ENCODE results near the gene HMG20A.

Gene HMG20A

DNA sequence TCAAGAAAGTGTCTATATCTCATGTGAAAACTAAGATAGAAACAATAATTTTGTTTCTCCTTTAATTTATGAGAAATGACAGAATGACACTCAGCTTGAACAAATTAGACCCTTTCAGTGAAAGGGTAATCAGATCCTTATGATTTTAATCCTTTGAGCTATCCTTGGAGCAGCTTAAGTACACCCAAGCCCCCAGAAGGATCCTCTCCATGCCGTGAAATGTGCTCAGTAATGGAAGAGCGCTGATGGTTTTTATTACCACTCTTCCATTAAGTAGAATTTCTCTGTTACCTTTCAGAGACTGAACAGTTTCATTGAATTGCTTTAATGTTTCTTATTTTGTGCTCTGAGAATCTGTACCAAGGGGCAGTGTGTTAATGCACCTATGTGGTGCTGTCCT, 54.3 kb downstream of the HMG20A start:
- no peak for DNase-seq (ENCODE audit: low read depth in 2 of 3, low spot score in 1 of 3)

DNA sequence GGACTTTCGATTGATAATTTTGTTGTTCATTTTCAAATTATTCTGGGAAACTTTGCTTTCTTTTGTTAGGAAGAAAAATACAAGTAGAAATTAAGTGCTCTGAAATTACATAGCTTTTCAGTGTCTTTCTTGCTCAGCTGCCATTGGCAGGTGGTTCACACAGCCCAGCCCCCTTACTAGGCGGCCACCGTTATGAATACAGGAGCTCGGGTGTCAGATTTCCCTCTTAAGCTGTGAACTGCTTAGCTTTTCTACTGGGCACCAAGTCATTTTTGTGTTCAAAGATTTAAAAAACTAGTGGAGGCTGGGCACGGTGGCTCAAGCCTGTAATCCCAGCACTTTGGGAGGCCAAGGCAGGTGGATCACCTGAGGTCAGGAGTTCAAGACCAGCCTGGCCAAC, 55.2 kb downstream of the HMG20A start:
- no peak for DNase-seq (ENCODE audit: low read depth in 2 of 3, low spot score in 1 of 3)

DNA sequence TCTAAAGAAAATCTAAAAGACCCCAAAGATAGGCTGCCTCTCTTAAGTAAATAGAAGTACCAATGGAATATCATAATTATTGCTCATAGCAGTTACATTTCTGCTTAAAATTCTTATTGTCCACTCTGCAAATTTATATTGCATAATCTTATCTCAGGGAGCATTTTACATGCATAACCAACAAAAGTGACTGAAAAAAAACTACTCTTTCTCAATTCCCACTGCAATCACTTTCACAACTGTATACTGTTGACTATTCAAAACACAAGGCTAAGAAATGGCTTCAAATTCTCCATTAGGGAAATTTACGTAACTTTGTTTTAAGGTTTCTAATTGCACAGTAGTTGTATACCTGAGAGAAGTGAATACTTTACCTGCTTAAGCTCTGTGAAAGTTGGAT, 56.3 kb downstream of the HMG20A start:
- no peak for DNase-seq (ENCODE audit: low read depth in 2 of 3, low spot score in 1 of 3)

DNA sequence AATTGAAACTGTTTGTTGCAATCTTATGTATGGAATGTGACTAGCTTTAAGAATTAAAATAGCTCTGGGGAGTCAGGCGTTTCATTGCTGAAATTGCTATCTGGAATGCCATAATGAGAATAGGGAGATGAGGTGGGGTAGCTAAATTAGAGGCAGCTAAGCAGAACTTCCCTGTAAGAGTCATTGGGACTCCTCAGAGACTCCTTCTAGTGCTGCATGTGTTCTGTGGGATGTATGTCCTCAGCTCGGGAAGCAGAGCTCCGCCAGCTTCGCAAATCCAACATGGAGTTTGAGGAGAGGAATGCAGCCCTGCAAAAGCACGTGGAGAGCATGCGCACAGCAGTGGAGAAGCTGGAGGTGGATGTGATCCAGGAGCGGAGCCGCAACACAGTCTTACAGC, 57.4 kb downstream of the HMG20A start:
- no peak for DNase-seq (ENCODE audit: low read depth in 2 of 3, low spot score in 1 of 3)

DNA sequence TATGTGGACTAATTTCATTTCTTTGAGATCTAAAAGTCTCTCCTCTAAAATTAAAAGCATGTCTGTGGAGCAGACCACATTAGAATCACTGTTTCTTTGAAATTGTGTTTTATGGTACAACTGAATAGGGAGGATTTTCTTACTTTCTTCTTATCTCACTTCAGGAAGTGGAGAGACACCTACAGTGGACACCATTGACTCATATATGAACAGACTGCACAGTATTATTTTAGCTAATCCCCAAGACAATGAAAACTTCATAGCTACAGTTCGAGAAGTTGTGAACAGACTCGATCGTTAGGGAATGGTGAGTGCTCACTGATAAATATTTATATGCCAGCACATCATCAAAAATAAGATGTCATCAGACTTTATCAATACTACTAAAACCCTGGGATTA, 58.3 kb downstream of the HMG20A start:
- no peak for DNase-seq (ENCODE audit: low read depth in 2 of 3, low spot score in 1 of 3)

DNA sequence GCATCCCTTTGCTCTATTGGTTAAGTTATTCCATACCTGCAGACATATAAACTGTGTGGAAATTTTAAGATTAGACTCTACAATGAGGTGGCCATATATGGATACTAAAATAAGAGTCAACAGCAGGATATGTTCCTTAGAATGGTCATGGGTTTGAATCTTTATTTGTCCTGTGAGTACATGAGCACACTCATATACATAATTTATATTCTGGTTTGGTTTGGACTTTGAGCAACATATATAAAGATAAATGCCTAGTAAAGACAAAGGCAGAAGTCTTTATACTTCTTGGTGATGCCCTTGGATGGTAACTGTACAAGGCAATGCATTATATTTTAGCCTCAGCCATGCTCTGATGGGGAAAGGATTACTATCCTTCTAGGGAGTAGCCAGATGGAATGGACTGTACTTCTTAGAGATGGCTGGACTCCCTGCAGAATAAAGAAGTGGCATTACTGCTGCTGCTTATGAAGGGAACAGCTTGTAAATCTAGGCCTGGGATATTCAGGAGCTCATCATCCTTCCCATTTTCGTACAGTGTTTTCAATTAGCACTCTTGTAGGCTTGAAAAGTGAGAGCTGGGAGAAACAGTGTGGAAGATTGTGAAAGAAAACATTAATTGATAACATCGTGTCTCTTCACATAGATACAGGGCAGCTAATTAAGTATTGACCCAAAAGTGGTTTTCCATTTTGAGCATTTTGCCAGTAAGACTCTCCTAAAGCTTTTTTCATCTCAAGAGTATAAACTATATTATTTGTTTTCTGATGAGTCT, 60.4 kb downstream of the HMG20A start:
- DNase-seq (ENCODE audit: low read depth in 2 of 3, low spot score in 1 of 3), result no peak

DNA sequence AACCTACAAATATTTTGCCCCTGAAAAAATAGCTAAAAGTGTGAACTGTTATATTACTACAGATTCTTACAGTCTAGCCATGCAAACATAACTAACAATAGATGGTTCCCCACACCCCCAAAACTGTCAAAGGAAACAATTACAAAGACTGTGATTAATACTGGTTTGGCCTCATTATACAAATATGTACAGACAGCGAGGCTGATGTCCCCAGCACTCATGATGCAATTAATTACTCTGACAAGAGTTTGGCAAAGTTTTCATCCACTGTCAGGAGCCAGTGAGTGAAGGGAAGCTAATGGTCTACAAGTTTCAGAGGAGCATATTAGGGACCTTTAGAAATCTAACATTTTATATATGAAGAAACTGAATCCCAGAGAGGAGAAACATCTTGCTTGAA, 61.0 kb downstream of the HMG20A start:
- DNase-seq (ENCODE audit: low read depth in 2 of 3, low spot score in 1 of 3), result no peak

DNA sequence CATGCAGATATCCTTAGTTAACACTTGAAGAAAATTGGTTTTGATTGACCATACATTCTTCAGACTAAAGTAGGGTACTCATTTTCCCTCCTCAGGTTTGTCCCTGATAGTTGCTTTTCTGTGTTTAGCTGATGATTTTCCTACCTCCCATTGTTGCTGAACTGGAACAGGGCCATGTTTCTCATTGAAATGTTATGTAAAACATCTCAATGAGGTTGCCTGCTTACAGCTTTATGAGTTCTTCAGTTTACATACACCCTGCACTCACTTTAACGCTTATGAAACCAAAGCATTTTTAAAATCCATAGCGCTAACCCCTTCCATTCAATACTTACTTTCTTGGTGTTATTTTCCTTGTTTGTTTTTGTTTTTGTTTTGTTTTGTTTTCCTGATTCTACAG, 61.9 kb downstream of the HMG20A start:
- no peak for DNase-seq (ENCODE audit: low read depth in 2 of 3, low spot score in 1 of 3)

DNA sequence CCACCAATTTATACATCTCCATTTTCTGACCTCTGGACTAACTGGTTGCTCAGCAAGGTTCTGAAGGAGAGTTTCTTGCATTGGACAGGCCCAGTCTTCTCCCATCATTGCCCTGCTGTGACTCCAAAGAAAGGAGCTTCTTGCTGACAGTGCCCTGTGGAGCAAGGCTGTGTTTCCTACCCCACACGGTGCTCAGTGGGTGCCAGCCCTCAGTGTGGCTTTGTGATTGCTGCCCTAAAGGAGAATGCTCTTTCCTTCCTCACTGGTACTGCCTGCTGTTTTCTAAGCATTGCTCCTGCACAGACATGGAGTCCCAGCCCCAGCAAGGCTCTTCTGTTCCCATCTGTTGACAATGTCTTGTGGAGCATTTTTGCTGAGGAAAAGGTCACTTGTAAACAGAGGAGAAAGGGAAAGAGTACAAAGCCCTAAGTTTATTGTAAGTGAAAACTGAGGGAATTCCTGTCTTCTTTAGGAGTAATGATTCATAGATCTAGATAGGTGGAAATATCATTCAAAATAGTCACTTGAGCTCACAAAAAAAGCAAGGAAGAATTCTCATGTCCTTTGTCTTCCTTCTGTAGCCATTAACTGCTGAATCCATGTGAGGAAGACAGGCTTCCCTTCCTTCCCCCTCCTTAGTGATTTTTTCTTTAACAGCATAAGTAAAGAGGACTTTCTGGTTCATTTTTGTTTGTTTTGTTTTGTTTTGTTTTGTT, 62.9 kb downstream of the HMG20A start:
- DNase-seq (ENCODE audit: low read depth in 2 of 3, low spot score in 1 of 3), result no peak

DNA sequence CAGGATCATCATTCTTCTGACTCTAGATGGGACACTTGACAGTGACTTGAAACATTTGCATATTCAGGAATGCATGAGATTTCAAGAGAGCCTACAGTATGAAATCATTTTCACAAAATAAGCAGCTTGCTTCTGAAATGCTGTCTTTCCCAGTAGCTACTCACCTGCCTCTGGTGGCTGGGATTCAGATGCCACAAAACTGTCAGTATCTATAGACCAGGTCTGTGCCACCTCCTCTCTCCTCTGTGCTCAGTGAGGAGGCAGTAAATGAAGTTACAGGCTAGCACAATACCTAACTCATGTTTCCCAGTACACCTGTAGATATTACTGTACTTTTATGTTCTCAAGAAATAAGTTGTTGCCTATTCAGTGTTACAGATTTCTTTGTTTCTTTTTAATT, 64.3 kb downstream of the HMG20A start:
- no peak for DNase-seq (ENCODE audit: low read depth in 2 of 3, low spot score in 1 of 3)

DNA sequence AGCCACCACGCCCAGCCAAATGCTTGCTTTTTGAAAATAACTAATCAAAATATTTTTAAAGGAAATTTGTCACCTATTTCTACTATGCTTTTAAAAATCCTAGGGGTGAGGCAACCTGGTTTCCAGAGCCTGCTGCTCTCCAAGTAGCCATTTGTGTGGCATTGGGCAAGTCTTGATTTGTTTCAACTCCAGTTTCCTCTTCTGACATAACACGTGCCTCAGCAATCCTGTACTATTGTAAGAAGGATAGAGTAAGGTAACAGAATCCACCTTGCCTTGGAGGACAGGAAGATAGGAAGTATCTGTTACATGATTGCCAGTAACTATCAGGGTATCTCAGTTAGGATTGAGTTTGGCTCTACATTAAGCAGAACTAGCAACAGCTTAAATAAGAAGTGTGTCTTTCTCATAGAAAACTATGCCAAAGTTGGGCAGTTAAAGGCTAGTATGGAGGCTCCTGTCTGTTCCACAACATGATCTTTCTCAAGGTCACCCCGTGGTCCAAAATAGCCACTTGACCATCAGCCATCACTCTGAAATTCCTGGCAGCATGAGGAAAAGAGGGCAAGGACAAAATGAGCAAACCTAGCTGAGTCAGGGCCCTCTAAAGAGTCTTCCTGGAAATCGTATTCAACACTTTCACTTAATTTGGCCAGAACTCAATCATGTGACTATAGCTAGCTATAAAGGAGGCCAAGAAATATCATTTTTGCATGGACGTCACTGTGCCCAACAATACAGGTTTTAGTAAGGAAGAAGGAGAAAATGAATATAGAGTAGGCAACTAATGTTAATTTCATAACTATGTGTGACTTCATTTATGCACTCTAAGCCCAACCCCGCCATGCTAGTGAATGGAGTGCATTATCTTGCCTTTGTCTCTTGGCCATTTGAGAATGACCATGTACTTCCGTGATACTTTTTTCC, 66.1 kb downstream of the HMG20A start:
- no peak for DNase-seq (ENCODE audit: low read depth in 2 of 3, low spot score in 1 of 3)

DNA sequence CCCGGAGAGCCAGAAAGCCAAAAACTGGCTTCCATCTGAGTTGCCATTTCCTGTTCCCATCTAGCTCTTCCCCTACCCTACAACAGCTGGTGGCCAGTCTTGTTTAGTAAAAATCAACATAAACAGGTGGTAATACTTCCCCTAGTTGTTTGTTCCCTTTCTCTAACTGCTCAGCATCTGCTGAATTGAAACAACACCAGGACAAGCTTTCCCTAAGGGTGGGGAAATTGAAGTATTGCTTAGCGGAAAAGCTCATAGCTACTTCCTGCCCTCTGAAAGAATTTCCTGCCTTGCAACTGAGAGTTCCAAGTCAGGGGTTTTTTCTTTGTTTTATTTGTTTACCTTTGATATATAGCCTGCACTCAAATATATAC, 66.8 kb downstream of the HMG20A start:
- DNase-seq (ENCODE audit: low read depth in 2 of 3, low spot score in 1 of 3), result no peak

DNA sequence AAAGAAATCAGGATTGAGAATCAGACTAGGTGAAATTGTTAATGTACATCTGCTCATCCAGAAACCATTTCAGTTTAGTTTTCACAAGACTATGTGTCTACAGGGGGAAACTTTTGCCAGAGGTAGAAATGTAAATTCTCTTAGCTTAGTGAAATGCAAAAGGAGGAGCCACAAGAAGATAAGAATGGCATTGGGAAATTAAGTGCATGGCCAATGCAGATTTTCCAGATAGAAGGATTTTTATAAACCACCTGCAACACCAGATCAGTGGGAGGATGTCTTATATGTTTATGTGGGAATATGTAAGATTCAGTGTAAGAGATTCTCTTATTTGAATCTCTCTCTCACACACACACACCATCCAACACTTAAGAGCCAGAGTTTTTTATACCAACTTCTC, 67.2 kb downstream of the HMG20A start:
- no peak for DNase-seq (ENCODE audit: low read depth in 2 of 3, low spot score in 1 of 3)

DNA sequence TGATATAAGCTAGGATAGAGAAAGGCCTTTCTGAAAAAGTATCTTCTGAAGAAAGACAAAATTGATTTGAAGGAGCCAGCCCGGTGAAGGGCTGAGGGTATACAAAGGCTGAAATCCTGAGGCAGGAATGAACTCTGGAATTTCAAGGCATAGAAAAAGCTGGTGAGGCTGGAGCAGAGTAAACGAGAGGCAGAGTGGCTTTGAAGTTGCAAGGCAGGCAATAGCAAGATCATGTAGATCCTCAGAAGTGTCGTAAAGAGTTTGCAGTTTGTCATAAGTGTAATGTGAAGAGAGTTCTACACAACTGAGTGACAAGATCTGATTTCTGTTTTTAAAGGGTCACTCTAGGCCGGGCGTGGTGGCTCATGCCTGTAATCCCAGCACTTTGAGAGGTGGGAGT, 69.0 kb downstream of the HMG20A start:
- DNase-seq (ENCODE audit: low read depth in 2 of 3, low spot score in 1 of 3), result no peak

DNA sequence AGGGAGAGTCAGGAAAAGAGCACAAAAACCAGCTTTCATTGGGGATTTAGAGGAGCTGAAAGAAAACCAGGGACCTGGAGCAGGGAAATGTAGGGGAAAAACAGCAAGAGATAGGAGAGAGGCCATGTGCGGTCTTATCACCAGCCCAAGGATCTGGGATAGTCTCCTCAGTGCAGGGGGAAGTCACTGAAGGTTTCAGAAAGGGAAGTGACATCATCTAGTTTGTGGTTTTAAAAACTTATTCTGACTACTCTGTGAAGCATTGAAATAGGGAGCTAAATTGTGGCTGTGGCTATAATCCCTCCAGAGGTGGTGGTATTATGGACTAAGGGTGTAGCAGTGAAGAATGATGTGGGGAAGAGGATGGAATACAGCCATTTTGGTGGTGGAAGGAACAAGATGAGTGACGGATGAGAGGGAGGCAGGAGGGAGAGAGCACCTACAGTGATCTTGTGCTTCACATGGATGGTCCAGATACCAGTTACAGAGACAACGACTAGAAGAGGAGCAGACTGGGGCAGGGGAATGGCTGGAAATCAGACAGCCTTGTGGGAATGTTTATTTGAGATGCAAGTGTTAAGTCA, 72.7 kb downstream of the HMG20A start:
- no peak for DNase-seq (ENCODE audit: low read depth in 2 of 3, low spot score in 1 of 3)

DNA sequence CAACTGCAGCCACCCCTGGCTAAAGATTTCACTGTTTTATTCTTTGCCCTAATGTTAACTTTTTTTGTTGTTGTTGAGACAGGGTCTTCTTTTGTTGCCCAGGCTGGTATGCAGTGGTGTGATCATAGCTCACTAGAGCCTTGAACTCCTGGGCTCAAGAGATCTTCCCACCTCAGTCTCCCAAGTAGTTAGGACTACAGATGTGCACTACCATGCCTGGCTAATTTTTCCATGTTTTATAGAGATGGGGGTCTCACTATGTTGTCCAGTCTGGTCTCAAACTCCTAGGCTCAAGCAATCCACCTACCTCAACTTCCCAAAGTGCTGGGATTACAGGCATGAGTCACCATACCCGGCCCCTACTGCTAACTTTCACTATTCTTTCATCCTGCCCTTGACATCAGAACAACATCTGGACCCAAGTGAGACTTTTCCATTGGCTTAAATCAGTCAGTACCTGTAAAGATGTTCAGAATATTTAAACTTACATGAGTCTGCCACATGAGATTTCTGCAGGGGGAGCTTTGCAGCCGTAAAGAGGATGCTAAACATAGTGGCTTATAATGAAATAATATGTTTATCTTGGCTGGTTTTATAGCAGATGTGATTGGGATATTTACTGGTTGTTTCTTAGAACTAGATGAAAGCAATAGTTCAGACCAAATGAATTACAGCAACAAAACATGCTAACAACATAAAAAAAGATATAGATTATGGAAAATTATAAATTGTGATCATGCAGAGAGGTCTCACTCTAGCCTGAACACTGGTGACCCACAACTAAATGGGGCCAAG, 73.6 kb downstream of the HMG20A start:
- DNase-seq (ENCODE audit: low read depth in 2 of 3, low spot score in 1 of 3), result no peak

DNA sequence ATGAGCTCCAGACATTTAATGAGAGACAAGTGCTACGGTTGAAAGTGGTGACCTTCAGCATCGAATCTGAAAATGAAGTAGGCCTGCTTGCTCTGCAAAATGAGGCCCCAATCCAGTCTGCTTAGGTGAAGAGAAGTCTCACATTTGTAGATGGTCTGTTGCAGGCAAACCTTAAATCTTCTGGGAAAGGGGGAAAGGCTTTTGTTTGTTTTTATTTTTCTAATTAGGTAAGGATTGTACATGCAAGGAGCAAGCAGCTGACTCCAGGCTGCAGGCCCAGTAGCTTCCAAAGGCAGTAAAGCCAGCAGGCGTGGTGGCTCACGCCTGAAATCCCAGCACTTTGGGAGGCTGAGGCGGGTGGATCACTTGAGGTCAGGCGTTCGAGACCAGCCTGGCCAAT, 74.3 kb downstream of the HMG20A start:
- no peak for DNase-seq (ENCODE audit: low read depth in 2 of 3, low spot score in 1 of 3)

DNA sequence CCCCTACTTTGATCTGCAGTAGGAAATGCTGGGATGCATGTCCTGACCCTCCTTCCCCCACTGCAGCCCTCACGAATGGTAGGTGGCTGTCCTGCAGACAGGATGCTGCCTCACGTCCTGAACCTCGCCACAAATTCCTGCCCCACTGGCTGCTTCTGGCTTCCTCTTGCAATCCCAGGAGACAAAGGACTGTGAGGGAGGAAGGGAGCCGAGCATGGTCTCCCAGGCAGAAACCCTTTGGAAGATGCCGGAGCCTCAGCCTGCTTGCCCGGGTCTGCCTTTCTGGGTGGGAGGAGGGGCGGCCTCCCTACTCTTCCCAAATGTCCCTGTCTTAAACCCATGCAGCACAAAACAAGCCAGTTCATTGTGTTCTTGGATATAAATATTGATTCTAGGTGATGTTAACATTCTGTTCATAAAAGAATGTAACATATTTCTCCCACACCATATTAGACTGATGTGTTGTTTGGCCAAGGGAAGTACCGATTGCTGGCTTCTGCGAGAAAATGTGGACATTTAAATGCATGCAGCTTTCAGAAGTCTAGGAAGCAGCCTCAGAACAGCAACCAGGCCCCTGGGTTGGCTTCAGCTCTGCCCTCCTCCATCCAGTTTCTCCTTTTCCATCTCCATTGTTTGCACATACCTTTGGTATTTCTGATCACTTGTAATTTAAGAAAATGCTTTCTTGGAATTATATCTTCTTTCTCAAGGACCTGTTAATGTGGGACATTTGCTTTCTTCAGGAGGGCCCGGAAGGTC, 75.3 kb downstream of the HMG20A start:
- no peak for DNase-seq (ENCODE audit: low read depth in 2 of 3, low spot score in 1 of 3)

DNA sequence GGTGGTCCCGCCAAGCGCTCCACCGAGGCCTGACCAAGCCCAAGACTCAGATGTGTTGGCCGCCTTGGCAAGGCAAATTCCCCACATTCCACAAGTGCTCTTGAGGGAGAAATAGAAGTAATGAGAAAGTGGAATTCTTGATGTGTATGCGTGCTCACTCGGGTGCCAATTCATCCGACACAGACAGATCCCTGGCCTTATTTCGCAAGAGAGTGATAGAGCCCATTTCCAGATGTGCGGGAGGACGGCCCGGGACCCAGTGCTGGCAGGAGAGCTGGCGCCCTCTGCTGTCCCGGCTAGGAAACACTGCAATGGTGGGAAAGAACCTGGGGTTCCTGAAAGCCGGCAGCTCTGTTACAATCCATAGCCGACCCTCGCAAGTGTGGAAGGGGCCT, 76.0 kb downstream of the HMG20A start:
- peak; percentile 57 to 63 (median 63) for DNase-seq (ENCODE audit: low read depth in 2 of 3, low spot score in 1 of 3)

Measured in stimulated activated CD4-positive, alpha-beta T cell treated with anti-CD3 and anti-CD28 coated beads, Interleukin-12 subunit alpha, Interleukin-12 subunit beta, amount 100 ng/mL, for 48 hours (primary cell).